Activated CD4-positive, alpha-beta T cell treated with anti-CD3 and anti-CD28 coated beads for 1 hour (primary cell): ENCODE results near the gene VPS13C.

Experiments used
- DNase-seq: peaks from one replicate; pipeline ENCODE4 v3.0.0-alpha.2; 2020

The VPS13C gene, protein sequence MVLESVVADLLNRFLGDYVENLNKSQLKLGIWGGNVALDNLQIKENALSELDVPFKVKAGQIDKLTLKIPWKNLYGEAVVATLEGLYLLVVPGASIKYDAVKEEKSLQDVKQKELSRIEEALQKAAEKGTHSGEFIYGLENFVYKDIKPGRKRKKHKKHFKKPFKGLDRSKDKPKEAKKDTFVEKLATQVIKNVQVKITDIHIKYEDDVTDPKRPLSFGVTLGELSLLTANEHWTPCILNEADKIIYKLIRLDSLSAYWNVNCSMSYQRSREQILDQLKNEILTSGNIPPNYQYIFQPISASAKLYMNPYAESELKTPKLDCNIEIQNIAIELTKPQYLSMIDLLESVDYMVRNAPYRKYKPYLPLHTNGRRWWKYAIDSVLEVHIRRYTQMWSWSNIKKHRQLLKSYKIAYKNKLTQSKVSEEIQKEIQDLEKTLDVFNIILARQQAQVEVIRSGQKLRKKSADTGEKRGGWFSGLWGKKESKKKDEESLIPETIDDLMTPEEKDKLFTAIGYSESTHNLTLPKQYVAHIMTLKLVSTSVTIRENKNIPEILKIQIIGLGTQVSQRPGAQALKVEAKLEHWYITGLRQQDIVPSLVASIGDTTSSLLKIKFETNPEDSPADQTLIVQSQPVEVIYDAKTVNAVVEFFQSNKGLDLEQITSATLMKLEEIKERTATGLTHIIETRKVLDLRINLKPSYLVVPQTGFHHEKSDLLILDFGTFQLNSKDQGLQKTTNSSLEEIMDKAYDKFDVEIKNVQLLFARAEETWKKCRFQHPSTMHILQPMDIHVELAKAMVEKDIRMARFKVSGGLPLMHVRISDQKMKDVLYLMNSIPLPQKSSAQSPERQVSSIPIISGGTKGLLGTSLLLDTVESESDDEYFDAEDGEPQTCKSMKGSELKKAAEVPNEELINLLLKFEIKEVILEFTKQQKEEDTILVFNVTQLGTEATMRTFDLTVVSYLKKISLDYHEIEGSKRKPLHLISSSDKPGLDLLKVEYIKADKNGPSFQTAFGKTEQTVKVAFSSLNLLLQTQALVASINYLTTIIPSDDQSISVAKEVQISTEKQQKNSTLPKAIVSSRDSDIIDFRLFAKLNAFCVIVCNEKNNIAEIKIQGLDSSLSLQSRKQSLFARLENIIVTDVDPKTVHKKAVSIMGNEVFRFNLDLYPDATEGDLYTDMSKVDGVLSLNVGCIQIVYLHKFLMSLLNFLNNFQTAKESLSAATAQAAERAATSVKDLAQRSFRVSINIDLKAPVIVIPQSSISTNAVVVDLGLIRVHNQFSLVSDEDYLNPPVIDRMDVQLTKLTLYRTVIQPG (N-terminal part only)

DNA sequence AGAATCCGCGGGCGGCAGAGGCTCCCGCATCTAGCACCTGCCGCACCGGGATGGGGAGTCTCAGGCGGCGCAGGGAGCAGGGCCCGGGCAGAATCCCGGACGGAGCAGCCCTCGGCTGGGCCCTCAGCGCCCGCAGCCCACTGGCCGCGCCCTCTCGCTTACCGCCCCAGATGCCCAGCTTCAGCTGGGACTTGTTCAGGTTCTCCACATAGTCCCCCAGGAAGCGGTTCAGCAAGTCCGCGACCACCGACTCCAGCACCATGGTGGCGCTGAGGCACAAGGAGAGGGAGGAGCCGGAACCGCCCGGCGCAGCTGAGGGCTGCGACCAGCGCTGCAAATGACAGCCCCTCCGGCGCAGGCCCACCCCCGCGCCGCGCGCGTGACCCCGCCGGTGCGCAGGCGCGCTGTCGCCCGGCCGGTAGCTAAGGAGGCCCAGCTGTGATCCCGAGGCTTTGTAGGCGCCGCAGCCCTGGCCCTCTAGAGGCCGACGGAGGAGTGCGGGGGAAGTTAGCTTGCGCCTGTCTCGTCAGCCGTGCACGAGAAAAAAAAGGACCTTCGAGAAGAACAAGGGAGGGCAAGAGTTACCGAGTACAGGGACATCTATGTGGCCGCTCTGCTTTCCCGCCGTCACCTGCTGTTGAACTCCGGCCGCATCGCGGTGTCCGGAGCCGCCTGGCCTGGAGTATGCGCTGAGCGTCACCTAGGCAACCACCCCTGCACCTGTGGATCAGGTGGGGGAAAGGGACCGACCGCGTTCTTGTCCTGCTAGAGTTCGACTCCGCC is at the start of gene VPS13C:
Gene VPS13C (minus strand): TSS at position 335 of the 783 bp plus-strand sequence. CDS start 73 bp downstream, at position 262.
- DNase-seq, result peak; percentile 87

DNA sequence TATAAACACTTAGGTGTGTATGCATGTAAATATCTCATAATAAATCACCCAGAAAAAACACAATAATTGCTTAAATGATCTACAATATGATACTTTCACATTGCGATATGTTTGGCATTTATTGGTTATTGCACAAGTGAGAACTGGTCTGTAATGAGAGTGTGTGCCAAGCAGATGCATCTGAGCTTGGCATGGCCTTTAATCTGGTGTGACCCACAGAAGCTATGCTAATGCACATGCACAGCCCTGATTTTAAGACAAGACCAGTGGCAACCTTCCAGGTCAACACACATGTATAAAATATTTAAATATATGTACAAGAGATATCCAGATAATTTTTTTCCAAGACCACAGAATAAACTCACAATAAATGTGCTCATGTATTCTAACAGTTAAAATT is 49.2 kb upstream of the VPS13C start:
- DNase-seq, result no peak

DNA sequence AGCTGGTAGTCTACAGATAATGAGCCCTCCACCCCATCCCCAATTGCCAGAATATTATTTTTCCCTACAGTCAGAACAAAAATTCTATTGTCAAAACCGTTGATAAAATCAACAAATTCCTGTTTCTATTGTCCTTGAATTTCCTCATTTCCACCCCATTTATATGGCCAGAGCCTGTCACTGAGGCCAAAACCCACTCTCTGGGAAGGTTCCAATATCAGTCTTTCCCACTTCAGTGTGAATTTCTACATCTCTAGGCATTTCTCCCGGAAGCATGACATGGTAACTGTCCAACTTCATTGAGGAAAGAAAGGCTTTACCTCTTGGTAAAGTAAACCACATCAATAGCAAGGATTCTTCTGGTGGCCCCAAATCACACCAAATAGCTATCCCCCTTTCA is 48.2 kb upstream of the VPS13C start:
- no peak for DNase-seq

DNA sequence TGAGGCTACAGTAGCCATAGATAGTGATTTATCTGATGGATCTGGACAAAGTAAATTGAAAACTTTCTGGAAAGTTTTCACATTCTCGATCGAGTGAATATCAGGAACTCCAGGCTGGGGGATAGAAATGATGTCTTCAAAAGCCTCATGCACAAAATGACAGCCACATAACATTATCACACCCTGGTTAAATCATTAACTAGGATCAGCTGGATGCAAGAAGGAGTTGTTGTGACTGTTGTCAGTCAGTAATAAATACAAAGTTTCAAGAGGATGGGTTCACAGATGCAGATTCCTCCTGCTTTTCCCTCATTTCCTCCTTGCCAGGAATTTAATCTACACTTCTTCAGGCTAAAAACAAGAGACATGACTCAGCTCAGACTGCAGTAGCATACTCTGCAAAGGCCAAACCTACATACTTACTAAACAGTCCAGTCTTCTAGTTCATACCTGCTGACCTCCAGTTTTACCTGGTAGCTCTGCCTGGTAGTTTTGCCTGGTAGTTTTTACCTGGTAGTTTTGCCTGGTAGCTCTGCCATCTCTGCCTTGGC is 47.4 kb upstream of the VPS13C start:
- DNase-seq, result no peak

DNA sequence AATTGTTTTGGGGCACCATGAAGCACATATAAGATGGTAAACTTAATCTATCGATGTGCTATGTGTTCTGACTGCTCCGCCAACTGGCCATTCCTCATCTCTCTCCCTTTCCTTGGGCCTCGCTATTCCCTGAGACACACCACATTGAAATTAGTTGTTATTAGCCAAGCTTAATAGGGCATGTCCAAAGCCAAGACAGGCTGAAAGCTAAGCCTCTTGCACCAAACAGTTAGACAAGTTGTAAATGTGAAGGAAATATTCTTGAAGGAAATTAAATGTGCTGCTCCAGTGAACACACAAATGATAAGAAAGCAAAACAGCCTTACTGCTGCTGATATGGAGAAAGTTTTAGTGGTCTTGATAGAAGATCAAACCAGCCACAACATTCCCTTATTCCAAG is 45.8 kb upstream of the VPS13C start:
- no peak for DNase-seq

DNA sequence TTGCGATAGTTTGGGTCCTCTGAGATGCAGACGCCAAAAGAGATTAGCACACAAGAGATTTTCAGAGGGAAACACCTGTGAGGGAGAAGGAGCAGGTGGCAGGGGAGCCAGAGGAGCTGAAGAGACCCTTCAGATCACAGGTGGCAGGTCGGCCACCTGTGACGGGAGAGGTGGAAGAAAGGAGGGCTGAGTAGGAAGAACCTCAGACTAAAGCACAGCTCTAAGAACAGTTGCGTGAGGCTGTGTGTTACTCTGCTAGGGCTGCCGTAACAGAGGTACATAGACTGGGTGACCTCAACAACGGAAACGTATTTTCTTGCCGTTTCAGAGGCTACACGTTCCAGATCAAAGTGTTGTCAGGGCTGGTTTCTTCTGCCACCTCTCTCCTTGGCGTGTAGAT is 45.0 kb upstream of the VPS13C start:
- DNase-seq, result no peak

DNA sequence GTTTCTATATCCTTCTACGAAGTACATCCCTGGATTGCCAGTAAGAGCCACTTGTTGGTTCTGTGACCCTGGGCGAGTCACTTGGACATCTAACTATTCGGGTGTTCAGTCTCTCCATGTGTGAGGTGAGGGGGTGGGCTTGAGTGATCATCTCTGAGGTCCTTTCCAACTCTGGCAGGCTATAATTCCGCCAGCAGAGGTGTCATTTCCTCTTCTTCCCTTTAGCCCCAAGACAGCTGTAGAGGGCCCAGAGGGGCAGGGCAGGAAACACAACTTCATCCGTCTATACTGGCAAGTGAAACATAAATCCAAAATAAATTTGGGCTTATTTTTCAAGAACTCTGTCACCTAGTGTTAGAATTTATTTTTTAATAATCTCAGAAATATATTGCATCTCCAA is 44.6 kb upstream of the VPS13C start:
- DNase-seq, result no peak

DNA sequence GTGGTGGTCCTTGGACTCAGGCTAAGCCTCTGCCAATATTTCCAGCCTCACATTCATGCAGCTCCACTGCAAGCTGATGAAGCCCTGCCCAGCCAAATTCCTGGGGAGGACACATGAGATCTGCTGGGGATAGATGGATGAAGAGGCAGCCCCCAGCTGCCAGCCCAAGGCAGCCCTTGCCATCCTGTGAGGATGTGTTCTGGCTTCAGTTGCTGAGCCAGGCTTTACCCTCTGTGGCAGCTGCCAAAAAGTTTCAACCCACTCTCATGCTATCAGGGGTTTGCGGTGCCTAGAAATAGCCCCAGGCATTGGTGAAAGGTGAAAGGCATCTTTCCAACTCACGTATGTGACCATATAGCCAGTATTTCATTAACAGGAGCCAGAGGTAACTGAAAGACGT is 44.2 kb upstream of the VPS13C start:
- no peak for DNase-seq

DNA sequence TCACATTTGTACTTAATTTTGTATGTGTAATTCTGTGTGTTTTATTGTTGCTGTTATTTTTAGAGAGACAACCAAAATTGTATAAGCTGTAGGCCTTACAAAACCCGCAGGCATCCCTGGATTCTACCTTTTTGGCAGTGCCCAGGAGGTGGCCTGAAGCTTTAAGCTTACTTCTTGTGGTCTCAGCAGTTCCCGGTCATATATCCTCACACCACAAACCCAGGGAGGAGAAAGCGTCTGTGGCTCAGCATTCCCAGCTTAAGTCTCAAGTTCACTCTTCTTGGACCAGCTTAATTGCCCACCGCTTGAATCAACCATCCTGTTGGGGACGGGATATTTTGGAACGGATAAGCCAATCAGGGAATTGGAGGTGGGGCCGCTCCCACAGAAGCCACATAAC is 43.2 kb upstream of the VPS13C start:
- DNase-seq, result no peak

DNA sequence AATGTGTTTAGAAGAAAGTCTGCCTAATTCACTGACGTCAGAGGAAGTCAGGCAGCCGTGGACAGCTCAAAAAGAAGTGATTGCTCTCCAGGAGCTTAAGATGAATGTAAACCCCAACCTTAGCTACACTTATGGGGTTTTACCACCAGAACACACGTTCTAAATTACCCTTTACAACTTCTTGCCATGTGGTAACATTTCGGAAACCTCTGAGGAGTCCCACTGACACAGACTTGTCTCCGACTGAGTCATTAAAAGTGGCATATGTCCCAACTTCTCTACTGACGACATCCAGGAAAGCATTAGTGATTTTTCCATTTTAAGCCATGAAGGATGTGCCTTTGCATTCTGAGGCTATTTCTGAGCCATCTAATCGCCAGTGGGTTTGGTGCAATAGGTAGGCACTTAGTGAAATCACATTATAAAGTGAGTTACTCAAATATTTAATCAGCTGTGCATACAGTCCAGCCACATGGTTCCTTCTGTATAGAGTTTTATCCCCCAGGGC is 38.9 kb upstream of the VPS13C start:
- DNase-seq, result no peak

DNA sequence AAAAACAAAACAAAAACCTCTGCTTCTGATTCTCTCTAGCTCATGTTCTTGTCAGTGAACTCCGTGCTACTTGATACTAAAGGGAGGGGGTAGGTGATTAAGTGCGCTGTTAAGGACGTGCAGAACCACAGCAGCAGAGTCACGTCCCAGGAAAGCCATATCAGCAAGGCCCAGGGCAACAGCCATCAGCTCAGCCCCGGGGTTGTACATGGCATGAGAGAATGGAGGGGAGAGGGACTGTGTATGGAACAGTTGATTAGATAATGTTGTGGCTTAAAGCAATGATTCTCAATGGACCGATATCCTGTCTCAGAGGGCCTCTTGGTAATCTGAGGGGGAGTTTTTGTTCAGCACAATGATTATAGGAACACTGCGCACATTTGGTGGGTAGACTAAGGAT is 34.1 kb upstream of the VPS13C start:
- no peak for DNase-seq

DNA sequence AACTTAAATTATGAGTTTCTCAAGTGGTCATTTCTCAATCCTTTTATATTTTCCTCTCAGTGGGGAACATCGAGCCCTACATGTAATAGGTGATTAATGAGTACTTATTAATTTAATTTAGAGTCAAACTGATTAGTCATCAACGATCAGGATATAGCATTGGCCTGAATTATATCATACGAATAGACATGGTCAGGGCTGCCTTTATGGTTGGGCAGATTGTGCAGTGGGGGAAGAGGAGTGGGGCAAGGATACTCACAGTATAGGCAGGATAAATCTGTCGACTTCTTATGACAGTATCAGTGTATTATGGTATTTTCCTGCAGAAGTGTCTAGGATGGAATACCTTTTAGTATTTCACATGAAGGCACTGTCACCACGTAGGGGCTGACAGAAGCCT is 33.6 kb upstream of the VPS13C start:
- no peak for DNase-seq

DNA sequence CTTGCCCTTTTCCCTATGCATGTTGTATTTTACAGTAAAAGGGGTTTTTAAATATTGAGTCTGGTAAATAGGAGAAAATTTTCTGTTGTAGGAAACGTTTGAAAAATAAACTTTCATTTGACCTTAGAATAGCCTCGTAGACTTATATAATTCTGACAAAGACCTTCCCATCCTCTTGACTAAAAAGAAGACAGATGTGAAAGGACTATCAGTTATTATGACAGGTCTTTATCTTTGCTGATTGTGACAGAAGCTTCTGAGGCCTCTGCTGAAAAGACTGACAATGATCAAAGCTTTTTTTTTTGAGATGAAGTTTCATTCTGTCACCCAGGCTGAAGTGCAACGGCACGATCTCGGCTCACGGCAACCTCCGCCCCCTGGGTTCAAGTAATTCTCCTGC is 30.7 kb upstream of the VPS13C start:
- DNase-seq, result no peak

DNA sequence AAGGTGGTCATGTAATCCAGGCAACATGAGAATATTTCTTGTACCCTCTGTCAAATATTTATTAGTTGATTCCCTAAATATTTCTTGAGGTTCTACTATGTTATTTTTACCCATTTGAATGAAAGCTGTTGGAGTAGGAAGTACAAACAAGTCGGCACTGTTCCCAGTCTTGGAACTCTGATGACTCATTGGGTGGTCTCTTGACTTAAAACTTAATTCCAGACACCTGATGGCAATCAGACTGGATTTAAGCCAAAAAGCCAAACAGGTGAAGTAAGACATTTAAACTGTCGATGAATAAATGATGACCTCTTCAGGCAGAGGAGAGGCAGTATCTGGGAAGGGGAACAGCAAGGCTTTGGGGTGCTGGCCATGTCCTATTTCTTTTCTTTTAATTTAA is 29.4 kb upstream of the VPS13C start:
- no peak for DNase-seq

DNA sequence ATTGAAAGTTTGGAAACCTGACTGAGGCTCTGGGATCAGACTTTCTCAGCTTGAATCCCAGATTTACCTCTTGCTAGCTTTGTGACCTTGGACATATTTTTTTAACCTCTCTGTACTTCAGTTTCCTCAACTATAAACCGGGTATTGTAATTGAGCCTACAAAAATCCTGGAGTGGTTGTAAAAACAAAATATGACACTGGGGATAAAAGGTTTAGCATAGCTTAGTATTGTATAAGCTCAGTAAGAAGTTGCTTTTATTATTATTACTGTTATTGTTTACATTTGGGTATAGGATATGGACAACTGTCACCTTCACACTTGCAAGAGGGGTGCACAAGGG is 28.1 kb upstream of the VPS13C start:
- no peak for DNase-seq

DNA sequence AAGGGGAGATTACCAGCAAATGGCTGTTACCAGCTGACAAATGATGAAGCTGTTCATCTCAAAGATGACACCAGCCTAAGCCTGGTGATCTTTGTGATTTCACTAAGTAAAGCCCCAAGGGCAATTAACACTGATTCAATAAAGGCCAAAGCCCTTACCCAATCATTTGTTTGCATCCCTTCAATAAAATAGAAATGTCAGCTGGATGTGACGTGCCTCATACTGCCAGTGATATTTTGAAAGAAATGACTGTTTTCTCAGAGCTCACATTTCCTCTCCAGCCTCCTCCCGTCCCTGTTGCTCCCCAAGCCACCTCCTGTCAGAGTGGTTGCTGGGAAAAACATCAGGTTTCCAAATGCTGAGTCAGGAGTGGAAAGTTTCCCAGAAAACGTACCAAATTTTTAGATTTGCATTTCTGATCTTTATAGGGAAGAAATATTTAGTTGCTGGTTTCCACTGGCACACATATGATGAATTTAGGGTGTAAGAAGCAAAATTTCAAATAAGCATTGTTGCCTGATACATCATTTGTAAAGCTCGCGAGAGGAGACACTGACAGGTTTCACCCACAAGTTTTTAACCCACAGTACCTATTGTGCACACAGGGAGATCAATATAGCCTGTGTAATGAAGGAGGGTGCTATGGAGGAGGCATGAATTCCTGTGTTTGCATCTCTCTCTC is 27.6 kb upstream of the VPS13C start:
- no peak for DNase-seq

DNA sequence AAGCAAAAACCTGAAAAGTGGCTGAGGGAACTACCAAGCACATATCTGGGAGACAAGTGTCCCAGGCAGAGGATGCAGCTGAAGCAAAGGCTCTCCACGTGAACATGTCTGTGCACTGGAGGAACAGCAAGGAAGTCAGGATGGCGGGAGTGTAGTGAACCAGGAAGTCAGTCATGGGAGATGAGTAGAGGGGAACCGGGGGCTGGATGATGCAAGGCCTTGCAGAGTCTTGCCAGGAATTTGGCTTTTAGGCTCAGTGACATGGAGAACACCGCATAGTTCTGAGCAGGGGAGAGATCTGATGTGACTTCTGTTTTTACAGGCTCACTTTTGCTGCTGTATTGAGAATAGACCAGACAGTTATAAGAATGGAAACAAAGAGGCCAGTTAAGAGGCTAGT is 25.5 kb upstream of the VPS13C start:
- no peak for DNase-seq

DNA sequence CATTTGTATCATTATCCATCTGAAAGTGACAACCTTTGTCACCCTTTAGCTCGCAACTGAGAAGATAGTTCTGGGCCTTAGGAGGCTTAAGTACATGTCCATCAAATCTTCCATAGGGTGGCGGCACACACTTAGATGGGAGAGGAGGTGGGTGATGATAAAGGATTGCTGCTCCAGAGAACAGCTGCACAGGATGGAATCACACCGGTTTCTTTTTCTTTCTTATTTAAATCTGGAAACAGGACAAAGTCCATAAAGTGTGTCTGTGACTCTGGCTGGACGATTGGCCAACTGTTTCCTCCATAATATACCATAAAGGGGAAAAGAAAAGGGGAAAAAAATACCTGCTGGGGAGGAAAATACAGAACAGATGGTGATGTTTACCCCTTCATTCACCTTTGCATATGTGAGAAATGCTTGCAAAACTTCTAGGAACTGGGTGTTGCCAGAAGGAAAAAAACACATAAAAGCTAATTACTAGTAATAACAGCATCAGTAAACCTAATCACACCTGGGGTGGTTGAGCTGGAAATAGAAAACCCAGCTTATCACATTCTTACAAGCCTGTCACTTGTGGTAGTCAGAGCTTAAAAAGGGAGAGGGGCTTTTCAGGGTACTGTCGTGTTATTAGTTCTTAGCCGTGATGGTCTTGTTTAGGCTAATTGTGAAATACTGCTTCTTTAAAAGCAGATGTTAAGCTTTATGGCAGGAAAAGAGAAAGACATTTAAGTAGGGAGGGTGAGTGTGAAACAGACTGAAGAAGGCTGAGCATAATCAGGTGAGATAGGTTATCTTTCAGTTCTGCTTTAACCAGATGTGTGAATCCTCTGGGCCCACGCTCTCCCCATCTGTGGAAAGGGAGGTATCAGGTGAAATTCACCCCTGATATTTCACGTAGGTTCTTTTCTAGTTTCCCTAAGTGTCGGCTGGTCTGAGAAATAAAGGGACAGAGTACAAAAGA is 23.2 kb upstream of the VPS13C start:
- DNase-seq, result no peak

DNA sequence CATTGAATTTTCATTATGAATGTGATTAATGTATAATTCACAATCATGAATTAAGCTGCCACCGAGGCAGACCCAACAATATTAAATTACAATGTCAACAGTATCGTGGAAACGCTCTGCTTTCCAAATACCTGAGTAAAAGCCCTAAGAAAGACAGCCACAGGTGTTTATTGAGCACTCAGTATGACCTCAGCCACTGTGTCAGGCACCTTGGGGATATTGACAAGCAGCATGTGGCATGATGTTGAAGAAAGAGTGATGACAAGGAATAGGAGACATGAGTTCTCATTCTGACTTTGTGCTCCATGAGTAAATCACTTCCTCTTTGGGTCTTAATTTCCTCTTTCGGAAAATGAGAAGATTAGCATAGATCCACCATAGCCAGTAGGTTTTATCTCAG is 19.3 kb upstream of the VPS13C start:
- no peak for DNase-seq

DNA sequence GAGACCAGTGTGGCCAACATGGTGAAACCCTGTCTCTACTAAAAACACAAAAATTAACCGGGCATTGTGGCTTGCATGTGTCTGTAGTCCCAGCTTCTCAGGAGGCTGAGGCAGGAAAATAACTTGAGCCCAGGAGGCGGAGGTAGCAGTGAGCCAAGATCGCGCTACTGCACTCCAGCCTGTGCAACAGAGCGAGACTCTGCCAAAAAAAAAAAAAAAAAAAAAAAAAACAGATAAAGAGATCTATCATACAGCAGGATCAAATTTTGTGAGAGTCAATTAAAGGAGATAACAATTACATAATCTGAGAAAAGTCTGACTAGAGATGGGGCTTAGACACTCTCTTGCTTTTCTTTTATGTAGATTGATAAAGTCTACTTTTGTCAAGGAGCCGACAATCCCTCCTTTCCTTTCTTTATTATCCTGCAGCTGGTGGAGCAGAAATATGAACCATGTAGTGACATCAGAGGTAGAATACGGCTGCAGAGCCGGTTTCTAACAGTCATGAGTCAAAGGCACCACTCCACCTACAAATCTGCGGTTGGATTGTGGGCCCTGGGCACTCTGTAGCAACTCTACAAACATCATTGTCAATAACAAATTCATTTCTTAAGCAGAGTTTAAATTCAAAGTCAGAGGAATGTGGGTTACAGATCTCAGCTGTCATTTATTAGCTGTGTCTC is 15.5 kb upstream of the VPS13C start:
- no peak for DNase-seq
